GM18519 (cell line): Measurements from ENCODE around the gene CUEDC2.

Experiments used
- ATAC-seq: cut with Tn5 transposase; IDR thresholded peaks from one replicate; pipeline ENCODE4 v1.9.1; 2021; ENCODE audit warnings: mild to moderate bottlenecking, moderate library complexity; ENCODE audit not compliant: unreplicated experiment, low FRiP score

CUEDC2 gene

GRCh38 chr10:102432162-102432950 is at the start of gene CUEDC2:
TSS of gene CUEDC2 (minus strand) at chr10:102432574. CDS start at chr10:102425188, 7,386 bp downstream.
- ATAC-seq, result peak; percentile 67

GRCh38 chr10:102480396-102480795 is 48.0 kb upstream of the CUEDC2 start:
- no peak for ATAC-seq

GRCh38 chr10:102479651-102480050 is 47.3 kb upstream of the CUEDC2 start:
- no peak for ATAC-seq

- no peak for ATAC-seq
Measured at GRCh38 chr10:102476466-102477141, 44.2 kb upstream of the CUEDC2 start.

- ATAC-seq, result no peak
Measured at GRCh38 chr10:102475451-102476040, 43.2 kb upstream of the CUEDC2 start.

- no peak for ATAC-seq
Measured at GRCh38 chr10:102473445-102474331, 41.3 kb upstream of the CUEDC2 start.

GRCh38 chr10:102470579-102471546 is 38.5 kb upstream of the CUEDC2 start:
- ATAC-seq, result no peak

GRCh38 chr10:102468683-102469082 is 36.3 kb upstream of the CUEDC2 start:
- ATAC-seq, result no peak

- no peak for ATAC-seq
Measured at GRCh38 chr10:102467971-102468438, 35.6 kb upstream of the CUEDC2 start.

GRCh38 chr10:102467318-102467717 is 34.9 kb upstream of the CUEDC2 start:
- no peak for ATAC-seq

GRCh38 chr10:102465466-102465865 is 33.1 kb upstream of the CUEDC2 start:
- no peak for ATAC-seq

GRCh38 chr10:102463983-102464382 is 31.6 kb upstream of the CUEDC2 start:
- ATAC-seq, result no peak

GRCh38 chr10:102462512-102463054 is 30.2 kb upstream of the CUEDC2 start:
- no peak for ATAC-seq

- no peak for ATAC-seq
Measured at GRCh38 chr10:102461187-102462054, 29.0 kb upstream of the CUEDC2 start.

GRCh38 chr10:102460836-102461186 is 28.4 kb upstream of the CUEDC2 start:
- no peak for ATAC-seq

- ATAC-seq, result no peak
Measured at GRCh38 chr10:102458656-102459055, 26.3 kb upstream of the CUEDC2 start.

- no peak for ATAC-seq
Measured at GRCh38 chr10:102457591-102458150, 25.3 kb upstream of the CUEDC2 start.
